GM21576 (cell line): ENCODE data around the gene CYB5R4.

Source experiments
- ATAC-seq: cut with Tn5 transposase; IDR thresholded peaks from one replicate; pipeline ENCODE4 v1.9.1; 2021; ENCODE audit warnings: mild to moderate bottlenecking, moderate library complexity; ENCODE audit not compliant: unreplicated experiment

The CYB5R4 gene, protein sequence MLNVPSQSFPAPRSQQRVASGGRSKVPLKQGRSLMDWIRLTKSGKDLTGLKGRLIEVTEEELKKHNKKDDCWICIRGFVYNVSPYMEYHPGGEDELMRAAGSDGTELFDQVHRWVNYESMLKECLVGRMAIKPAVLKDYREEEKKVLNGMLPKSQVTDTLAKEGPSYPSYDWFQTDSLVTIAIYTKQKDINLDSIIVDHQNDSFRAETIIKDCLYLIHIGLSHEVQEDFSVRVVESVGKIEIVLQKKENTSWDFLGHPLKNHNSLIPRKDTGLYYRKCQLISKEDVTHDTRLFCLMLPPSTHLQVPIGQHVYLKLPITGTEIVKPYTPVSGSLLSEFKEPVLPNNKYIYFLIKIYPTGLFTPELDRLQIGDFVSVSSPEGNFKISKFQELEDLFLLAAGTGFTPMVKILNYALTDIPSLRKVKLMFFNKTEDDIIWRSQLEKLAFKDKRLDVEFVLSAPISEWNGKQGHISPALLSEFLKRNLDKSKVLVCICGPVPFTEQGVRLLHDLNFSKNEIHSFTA

DNA sequence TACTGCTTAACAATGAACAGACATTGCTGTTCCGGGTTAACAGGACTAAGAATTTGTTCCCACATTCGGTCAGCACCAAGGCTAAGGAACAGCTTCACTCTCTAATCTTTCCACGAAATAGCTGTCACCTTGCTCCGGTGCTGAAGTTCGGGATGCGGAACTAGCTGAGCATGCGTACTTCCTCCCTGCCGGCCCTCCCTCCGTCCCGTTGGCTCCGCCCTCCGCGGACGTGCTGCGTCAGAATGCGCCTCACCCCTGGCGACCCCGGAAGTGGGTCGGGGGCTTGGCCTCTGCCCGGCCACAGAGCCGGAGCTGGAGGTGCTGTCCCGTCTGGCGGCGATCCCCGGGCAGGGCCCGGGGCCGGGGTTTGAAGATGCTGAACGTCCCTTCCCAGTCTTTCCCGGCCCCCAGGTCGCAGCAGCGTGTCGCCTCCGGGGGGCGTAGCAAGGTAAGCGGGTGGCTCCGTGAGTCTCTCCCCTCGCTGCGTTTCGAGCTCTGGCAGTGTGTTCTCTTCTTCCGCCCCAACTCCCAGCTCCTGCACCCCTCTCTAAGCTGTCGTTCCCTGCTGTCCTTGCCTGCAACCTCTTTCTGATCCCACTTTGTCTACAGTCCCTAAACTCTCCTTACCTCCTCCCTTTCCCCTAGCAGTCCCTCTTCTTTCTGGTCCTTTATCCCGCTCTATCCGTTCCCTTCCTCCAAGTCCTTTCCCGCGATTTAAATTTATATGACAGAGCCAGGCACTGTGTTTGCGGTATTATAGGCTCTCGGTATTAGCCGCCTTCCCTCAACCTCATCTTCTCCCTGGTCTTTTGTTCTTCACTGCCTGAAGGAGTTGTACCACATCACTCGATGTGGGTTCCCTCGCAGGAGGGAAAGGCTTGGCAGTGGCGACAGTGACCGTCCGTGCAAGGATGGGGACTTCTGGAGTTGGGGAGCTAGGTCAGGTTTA is at the start of gene CYB5R4:
TSS of gene CYB5R4 (plus strand) at position 280 of the 949 bp plus-strand sequence. CDS start at position 374, 94 bp downstream.
- peak; percentile 98 for ATAC-seq

DNA sequence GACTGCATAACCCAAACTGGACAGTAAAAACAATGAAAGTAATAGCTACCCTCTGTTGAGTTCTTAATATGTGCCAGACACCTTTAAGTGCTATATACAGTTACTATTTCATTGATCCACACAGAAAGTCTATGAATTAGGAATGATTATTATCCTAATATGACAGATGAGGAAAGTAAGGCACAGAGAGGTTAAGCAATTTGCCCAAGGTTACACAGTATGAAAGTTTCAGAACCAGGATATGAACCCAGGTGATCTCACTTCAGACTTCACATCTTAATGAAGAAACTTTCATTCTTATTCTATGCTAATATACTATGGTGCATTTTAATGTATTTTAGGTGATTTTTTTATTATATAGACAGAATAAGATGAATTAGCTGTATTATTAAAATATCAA is 46.9 kb upstream of the CYB5R4 start:
- ATAC-seq: no peak

DNA sequence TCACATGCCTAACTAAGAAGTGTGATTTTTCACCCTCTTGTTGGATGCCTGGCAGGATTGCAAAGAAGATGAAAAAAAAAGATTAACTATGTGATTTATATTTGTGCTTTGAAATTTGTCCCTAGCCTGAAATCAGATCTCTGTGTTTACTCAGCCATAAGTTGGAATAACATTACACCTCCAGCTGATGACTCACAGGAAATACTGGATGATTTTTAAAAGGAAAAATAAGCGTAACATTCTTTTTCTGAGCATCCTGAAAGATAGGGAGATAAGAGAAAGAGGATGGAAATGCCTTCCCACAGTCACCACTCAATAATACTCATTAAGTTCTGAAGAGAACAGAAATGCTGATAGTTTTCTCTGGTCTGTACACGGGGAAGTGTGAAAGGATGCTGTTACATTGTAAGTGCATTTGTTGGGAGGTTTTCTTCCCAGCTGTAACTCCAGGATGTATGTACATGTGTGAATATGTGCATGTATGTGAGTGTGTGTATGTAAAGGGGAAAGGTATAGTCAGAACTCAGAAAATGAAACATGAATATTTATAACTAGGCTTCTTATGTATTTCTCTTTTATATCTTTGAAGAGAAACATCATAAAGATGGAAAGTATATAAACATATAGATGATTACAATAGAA is 43.7 kb upstream of the CYB5R4 start:
- ATAC-seq: no peak

DNA sequence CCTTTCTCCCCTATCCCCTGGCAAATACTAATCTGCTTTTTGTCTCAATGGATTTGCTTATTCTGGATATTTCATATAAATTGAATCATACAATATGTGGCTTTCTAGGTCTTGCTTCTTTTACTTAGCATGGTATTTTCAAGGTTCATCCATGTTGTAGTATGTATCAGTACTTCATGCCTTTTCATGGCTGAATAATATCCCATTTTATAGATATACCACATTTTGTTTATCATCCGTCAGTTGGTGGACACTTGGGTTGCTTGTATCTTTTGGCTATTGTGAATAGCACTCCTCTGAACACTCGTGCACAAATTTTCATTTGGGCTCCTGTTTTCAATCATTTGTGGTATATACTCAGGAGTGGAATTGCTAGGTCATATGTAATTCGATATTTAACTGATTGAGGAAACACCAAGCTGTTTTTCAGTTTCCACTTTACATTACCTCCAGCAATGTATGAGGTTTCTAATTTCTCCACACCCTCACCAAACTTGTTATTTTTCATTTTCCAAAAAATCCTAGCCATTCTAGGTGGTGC is 36.8 kb upstream of the CYB5R4 start:
- ATAC-seq: no peak

DNA sequence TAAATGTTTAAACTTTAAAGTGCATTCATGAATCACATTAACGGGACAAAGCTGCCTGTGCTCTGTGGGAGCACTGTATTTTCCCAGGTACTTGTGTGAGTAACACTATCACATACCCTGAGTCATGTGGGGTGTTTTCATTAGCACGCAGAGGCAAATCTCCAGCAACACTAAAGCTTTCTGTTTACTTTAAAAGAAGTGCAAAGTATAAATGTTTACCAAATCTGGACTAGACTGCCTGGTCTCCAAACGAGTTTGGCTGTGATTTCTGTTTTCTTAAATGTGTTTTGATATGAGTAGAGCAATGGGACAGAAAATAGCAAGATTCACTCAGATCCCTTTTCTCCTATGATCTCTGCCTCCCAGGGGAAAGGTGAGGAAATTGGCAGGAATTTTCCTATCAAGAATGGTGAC is 35.1 kb upstream of the CYB5R4 start:
- ATAC-seq: no peak

DNA sequence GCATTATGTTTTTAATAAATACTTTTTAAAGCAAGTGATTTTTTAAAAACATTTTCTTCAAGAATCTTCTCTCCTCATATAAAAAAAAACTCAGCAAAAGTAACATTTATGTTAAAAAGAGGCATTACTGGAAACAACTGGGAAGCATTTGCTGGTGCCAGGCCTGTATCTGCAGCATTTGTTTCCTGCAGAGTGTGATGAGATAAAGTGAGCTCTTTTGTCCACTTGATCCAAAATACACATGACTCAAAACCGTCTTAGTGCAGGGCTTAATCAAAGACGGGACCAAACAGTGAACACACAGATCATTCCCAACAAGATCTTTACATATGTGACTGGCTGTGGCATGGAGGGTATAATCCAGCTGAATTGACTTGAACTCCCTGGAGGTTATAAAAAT is 34.7 kb upstream of the CYB5R4 start:
- ATAC-seq: no peak

DNA sequence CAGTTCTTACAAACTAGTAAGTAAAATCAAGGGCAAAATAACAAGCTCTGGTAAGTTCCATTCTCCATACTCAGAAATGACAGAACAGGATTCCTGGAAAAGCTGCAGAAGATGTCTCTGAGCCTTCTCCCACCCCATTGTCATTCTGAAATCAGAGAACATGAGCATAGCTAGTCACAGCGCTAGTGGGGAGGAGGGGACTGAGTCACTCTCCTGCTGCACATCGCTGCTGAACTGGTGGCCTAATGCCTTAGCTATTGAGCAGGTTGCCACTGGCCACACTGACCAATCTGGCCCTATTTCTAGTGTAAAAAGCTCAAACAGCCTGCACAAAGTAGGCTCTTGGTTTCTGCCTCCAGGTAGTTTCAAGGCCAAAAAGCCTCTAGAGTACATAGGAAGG is 32.4 kb upstream of the CYB5R4 start:
- ATAC-seq: no peak

DNA sequence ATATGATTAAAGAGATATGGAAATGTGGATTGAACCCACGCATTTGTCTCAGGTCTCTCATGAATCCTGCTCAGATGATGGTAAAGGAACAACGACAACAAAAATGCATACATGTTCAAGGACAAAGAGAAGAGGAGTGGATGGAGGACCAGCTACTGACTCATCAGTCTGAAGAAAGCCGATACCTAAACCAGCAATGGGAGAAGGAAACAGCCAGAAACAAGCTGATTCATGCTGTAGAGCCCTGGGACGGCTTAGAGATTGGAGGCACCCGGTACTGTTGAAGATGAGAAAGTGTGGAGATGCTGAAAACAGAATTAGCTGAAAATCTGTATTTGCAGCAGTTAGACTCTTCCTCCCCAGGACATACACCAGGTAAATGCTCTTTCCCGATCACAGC is 20.8 kb upstream of the CYB5R4 start:
- ATAC-seq: no peak

DNA sequence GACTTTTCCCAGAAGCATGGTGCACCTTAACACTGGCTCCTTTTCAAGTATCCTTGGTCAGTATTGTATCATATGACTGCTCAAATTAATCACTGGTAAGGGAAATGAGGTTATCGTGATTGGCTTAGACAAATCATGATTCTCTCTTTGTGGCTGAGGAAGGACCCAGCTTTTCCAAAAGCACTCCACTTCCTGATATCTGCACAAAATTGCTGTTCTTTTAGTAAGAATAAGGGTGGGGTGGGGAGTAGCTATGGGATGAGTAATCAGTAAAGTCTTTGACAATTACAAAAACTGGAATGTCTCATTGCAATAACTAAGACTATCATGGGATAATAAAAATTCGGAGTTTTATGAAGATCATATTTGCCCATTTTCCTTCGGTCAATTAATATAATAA is 15.3 kb upstream of the CYB5R4 start:
- ATAC-seq: no peak

DNA sequence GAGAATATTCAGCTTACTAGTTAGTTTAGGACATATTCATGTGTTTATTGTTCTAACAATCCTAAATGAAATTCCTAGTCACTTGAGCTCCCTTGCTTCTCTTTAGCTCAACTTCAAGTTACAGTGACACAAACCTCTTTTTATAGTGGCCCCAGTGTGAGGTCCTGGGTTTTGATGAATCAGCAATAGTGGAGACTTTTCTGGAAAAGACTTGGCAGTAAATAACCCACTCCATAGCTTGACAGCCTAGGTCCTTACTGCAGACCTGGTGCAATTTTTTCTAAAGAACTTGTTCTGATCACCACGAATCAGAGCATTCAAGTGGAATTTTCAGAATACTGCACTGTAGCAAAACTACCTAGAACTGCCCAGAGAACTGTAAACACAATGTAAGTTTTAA is 13.2 kb upstream of the CYB5R4 start:
- no peak for ATAC-seq

DNA sequence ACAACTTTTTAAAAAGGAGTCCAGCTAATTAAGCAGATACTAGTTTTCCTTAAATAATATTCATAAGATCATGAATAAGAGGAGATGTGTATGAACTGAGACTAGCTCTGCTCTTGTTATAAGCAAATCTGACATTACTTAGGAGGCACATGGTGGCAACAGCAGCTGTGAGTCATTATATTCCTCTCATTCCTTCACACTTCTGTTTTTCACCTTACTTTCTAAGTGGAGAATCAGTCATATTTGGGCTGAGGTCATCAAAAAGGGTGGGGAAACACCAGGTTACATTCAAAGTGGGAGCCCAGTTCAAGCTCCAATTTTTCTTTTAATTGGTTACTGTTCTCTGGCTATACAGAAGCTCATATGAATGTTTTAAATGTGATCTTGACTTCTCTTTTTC is 12.3 kb upstream of the CYB5R4 start:
- ATAC-seq: peak; percentile 95

DNA sequence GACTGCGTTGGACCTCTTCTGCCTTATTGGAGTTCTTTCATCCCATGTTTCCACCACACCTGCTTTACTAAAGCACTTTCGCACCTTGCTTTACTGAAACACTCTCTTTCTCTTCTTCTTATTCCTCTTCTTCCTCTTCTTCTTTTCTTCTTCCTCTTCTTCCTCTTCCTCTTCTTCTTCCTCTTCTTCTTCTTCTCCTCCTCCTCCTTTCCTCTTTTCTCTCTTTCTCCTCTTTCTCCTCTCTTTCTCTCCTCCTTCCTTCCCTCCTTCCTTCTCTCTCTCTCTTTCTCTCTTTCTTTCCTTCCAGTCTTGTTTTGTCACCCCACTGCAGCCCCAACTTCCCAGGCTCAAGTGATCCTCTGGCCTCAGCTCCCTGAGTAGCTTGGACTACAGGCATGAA is 10.4 kb upstream of the CYB5R4 start:
- no peak for ATAC-seq

DNA sequence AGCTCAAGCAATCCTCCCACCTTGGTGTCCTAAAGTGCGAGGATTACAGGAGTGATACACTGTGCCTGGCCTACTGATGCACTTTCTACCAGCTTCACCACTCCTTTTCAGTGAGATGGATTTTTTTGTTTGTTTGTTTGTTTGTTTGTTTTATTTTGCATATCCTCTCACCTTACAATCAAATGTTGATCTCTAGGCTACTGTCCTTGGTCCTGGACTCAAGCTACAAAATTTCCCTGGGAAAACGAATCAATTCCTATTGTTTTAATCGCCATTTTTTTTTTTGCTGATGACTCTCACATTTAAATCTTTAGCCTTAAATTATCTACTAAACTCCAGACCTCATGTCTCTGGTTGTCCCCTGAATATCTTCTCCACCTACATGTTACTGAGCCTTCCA is 9.9 kb upstream of the CYB5R4 start:
- ATAC-seq: no peak

DNA sequence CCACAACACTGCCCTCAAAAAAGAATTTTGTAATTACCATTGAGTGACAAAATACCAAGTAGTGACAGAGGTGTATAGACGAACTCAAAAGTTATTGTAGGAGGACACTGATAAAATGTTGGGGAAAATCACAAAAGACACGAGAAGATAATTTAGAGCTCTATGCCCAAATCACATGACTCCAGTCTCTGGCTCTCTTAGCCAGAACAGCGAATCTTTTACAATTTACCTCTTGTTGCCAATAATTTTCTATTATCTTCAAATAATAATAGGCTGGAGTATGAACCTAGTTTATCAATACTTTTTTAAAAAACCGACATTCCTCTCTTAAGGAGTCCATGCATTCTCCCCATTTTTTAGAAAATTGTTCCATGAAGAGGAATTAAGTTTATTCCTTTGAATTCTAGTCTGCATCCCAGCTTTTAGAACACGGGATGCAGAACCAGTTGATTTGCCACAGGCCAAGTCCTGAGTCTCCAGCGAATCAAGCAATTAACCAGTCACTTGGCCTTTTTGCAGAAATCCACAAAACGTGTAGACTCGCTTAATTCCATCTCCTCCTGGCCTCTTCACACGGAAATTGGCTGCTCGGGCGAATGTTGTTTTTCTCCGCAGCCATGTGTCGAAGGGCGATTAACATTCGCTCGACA is 6.8 kb upstream of the CYB5R4 start:
- ATAC-seq: no peak

DNA sequence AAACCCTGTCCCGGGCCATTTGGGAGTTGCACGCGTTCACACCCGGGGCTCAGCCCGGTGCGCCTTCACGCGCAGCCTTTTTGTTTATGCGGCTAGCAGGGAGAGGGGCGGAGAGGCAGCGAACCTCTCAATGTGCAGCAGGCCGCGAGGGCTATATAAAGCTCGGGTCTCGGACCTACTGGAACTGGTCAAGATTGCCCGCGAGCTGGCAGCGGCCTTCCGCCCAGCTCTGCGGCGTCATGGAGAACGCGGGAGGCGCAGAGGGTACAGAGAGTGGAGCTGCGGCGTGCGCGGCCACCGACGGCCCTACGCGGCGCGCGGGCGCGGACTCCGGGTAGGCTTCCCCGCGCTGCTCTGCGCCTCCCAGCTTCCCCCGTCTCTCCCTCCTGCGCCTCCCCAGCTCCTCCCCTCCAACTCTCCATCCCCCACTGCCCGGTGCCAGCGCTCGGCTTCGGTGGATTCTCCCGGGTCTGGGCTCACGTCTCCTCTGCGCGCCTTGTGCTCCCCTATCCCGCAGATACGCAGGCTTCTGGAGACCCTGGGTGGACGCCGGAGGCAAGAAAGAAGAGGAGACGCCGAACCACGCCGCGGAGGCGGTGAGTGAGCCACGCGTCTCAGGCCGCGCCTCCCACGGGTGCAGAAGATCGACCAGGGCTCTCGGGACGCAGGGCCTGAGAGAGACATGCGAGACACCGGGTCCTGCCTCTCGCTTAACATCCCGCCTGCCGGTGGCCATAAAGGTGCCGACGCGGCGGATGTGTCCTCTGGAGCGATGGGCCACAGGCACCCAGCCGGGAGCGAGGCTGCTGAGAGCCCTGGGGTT is 6.1 kb upstream of the CYB5R4 start, which contains the start of gene RIPPLY2:
TSS of gene RIPPLY2 (plus strand) at position 183 of the 823 bp plus-strand sequence. CDS start at position 240, 57 bp downstream.
- ATAC-seq: no peak

DNA sequence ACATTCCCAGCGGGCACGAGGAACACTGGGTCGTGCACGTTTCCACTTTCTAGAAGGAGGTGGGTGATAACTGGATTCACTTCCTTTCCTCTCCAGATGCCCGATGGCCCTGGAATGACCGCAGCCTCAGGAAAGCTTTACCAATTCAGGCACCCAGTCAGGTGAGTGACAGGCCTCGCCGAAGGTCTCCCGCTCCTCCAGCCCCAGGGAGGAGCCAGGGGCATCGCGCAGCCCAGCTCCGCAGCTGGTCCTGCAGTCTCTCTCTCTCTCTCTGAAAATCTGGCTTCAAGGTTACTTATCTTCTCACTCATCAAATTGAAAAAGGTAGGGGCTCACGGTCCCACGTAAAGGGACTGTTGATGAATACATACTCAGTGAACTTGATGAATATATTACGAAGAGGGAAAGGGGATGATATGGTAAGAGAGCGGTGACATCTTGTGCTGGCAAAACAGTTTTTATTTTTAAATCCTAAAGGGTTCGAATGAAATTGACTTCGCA is 5.4 kb upstream of the CYB5R4 start:
- no peak for ATAC-seq

DNA sequence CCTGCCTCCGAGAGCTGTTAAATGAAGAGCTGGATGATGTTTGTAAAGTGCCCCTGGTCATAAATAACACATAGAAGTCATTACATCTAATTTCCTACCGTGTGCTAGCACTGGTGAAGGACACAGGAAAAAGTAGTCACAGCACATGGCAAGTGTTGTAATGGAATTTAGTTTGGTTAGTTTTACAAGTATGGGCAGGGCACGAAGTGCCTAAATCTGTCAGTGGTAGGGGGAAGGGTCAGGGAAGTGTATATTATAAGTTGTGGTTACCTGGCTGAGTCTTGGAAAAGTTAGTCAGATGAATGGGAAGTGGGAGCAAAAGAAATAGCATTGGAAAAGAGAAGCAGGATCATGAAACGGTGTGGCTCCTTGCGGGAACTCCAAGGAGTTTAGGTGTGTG is 4.7 kb upstream of the CYB5R4 start:
- no peak for ATAC-seq

DNA sequence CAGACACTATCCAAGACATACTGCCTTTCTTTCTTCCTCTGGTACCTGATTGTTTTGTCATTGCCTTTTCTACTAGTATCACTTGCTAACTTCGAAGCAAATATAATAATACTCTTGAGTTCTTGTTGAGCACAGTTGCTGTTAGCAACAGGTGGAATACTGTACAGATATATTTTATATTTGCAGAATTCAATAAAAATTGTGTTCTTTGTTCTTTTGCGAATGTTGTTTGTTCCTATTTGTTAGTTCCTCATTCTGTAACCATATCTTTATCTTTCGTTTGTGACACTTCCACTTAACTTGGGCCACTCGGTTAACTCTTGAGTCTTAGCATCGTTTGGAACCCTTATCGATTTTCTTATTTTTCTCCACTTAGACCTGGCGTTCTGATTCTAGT is 868 bp downstream of the CYB5R4 start:
- no peak for ATAC-seq

DNA sequence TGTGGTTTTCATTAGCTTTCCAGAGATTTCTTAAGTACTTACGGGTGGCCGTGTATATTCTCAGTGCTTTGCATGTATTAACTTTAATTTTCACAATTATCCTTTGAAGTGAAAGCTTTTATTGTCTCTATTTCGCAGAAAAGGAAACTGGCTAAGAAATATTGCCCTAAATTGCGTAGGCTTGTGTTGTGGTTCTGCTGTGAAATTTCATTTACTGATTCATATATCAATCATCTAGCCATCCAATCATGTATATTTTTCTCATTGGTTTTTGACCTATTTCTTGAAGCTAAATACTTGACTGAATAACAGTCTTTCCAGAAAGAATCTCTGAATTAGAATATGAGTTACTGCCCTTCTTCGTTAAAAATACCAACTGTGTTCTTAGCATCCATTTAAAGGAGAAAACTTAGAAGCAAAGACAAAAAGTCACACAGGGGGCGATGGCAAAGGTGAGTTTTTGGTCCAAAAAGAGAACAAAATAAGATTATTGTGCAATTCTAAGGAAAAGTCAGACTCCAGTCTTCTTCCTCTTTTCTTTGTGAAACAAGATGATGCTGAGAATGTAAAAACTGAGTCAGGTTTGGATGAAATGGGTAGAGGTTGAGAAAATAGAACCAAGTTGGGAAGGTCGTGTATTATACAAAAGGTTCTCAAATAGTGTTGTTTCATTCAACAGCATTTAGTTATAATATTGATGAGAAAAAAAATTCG is 1.4 kb downstream of the CYB5R4 start:
- ATAC-seq: no peak
